BE2C (cell line): ENCODE measurements around the gene RGS21.

Experiments
- DNase-seq: peaks from one replicate; pipeline ENCODE4 v3.0.0-alpha.2; 2020
- H3K27me3 ChIP-seq: fragments of 250-450 bp; sonication (Bioruptor Pico); 2 replicates; pipeline ENCODE4 v1.5.1; 2020; ENCODE audit warnings: mild to moderate bottlenecking
- H3K36me3 ChIP-seq: fragments of 250-450 bp; sonication (Bioruptor Pico); 2 replicates; pipeline ENCODE4 v1.5.1; 2020; ENCODE audit warnings: mild to moderate bottlenecking
- H3K4me1 ChIP-seq: fragments of 250-450 bp; sonication (Bioruptor Pico); 2 replicates; pipeline ENCODE4 v1.5.1; 2020
- H3K4me3 ChIP-seq: 2 replicates; pipeline ENCODE4 v1.5.1; 2011; ENCODE audit warnings: low read depth, low read length
- H3K9me3 ChIP-seq: fragments of 250-450 bp; sonication (Bioruptor Pico); 2 replicates; pipeline ENCODE4 v1.5.1; 2020
- CTCF ChIP-seq: IDR thresholded peaks from 2 replicates; pipeline ENCODE4 v1.5.1; 2012; ENCODE audit warnings: mild to moderate bottlenecking, low read depth, low read length

The RGS21 gene

GRCh38 chr1:192363177-192363576, 46.4 kb downstream of the RGS21 start:
- H3K9me3 ChIP-seq, result no peaks in the 10 kb centered on the region
- 0 out of 2 replicates have a peak, but pooled peaks have one; percentile 18 for TF ChIP-seq CTCF
- H3K36me3 ChIP-seq, result no peaks in the 10 kb centered on the region
- H3K4me3 ChIP-seq, result no peak overlapping the region
- no peaks in the 10 kb centered on the region for H3K4me1 ChIP-seq
- no peak for DNase-seq
- no peaks in the 10 kb centered on the region for H3K27me3 ChIP-seq

- no peaks in the 10 kb centered on the region for H3K4me1 ChIP-seq
- H3K4me3 ChIP-seq, result no peak overlapping the region
- no peaks in the 10 kb centered on the region for H3K27me3 ChIP-seq
- TF ChIP-seq CTCF, result no peak
- DNase-seq, result no peak
- H3K9me3 ChIP-seq, result no peaks in the 10 kb centered on the region
- H3K36me3 ChIP-seq, result no peaks in the 10 kb centered on the region
These were observed 50.6 kb downstream of the RGS21 start for GRCh38 chr1:192367436-192367835.

- Histone ChIP-seq H3K4me3 (no peak overlapping the region), H3K36me3 (no peaks in the 10 kb centered on the region), H3K9me3 (no peaks in the 10 kb centered on the region), H3K27me3 (no peaks in the 10 kb centered on the region), H3K4me1 (no peaks in the 10 kb centered on the region)
- no peak for DNase-seq
- TF ChIP-seq CTCF, result no peak
These were observed 58.5 kb downstream of the RGS21 start for GRCh38 chr1:192375306-192375705.

DNA sequence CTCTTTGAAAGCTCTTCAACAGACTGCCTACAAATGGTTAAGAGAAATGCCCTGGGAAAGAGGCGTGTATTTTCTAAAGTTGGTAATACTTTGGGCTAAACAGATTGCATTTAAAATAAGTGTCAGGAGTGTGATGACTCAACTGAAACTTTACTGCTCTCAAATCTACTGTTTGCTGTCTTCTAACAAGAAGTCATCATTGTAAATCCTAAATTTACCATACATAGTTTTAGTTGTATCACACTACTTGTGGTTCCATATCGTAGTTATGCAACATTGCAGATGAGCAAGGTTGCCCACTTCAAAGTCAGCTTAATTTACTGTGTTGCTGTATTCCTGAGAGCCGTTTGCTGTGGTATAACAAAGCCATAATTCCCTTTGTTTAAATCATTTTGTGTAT, 59.6 kb downstream of the RGS21 start:
- no peaks in the 10 kb centered on the region for H3K9me3 ChIP-seq
- no peak overlapping the region for H3K4me3 ChIP-seq
- no peak for TF ChIP-seq CTCF
- no peaks in the 10 kb centered on the region for H3K4me1 ChIP-seq
- DNase-seq, result no peak
- no peaks in the 10 kb centered on the region for H3K36me3 ChIP-seq
- no peaks in the 10 kb centered on the region for H3K27me3 ChIP-seq

DNA sequence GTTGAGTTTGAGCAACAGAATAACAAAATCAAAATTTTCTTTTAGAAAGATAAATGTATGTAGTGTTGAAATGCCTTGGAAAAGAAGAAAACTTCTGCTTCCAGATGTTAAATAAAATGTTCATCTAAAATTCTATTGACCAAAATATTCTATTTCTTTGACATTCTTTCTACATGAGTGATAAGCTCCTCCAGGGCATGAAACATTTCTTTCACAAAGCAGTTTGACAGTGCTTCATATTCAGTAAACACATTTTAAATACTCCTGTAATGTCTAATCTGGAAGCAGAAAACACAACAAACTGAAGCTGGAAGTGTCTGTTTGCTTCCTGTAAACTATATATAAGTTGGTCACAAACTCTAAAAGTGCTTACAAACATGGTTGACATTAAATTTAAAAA, 61.5 kb downstream of the RGS21 start:
- TF ChIP-seq CTCF, result no peak
- DNase-seq, result no peak
- Histone ChIP-seq H3K27me3 (no peaks in the 10 kb centered on the region), H3K36me3 (no peaks in the 10 kb centered on the region), H3K4me3 (no peak overlapping the region), H3K4me1 (no peaks in the 10 kb centered on the region), H3K9me3 (no peaks in the 10 kb centered on the region)

- Histone ChIP-seq H3K4me3 (no peak overlapping the region), H3K9me3 (no peaks in the 10 kb centered on the region), H3K4me1 (no peaks in the 10 kb centered on the region), H3K36me3 (no peaks in the 10 kb centered on the region), H3K27me3 (no peaks in the 10 kb centered on the region)
- TF ChIP-seq CTCF, result no peak
- no peak for DNase-seq
These were observed 62.1 kb downstream of the RGS21 start for GRCh38 chr1:192378878-192379277.
